ENCODE measurements around the gene GMPR.

Gene GMPR

GRCh38 chr6:16285467-16286150, 47.2 kb downstream of the GMPR start:
- no peak overlapping the region for H3K4me3 ChIP-seq (ENCODE audit: low read depth, low read length)
- DNase-seq (ENCODE audit: low read depth) = no peak
- no peak for TF ChIP-seq CTCF (conservative IDR thresholded peaks at IDR 0.05; ENCODE audit: low read depth, low read length)

- DNase-seq (ENCODE audit: low read depth) = peak; percentile 55
Measured at GRCh38 chr6:16286151-16286522, 47.8 kb downstream of the GMPR start.

GRCh38 chr6:16288163-16288562, 49.8 kb downstream of the GMPR start:
- no peak for DNase-seq (ENCODE audit: low read depth)
- H3K4me3 ChIP-seq (ENCODE audit: low read depth, low read length) = no peak overlapping the region
- no peak for TF ChIP-seq CTCF (conservative IDR thresholded peaks at IDR 0.05; ENCODE audit: low read depth, low read length)

More at GRCh38 chr6:16286151-16286522, 47.8 kb downstream of the GMPR start:
- H3K4me3 ChIP-seq (ENCODE audit: low read depth, low read length) = no peak overlapping the region
- TF ChIP-seq CTCF (conservative IDR thresholded peaks at IDR 0.05; ENCODE audit: low read depth, low read length) = peak; percentile 94

GRCh38 chr6:16291739-16292138, 53.4 kb downstream of the GMPR start:
- no peak overlapping the region for H3K4me3 ChIP-seq (ENCODE audit: low read depth, low read length)
- TF ChIP-seq CTCF (conservative IDR thresholded peaks at IDR 0.05; ENCODE audit: low read depth, low read length) = no peak
- no peak for DNase-seq (ENCODE audit: low read depth)

- TF ChIP-seq CTCF (conservative IDR thresholded peaks at IDR 0.05; ENCODE audit: low read depth, low read length) = no peak
- H3K4me3 ChIP-seq (ENCODE audit: low read depth, low read length) = no peak overlapping the region
- no peak for DNase-seq (ENCODE audit: low read depth)
Measured at GRCh38 chr6:16292432-16292831, 54.0 kb downstream of the GMPR start.

- DNase-seq (ENCODE audit: low read depth) = no peak
- TF ChIP-seq CTCF (conservative IDR thresholded peaks at IDR 0.05; ENCODE audit: low read depth, low read length) = no peak
- no peak overlapping the region for H3K4me3 ChIP-seq (ENCODE audit: low read depth, low read length)
Measured at GRCh38 chr6:16292942-16293341, 54.6 kb downstream of the GMPR start.

- no peak for TF ChIP-seq CTCF (conservative IDR thresholded peaks at IDR 0.05; ENCODE audit: low read depth, low read length)
- no peak overlapping the region for H3K4me3 ChIP-seq (ENCODE audit: low read depth, low read length)
- no peak for DNase-seq (ENCODE audit: low read depth)
Measured at GRCh38 chr6:16294371-16294770, 56.0 kb downstream of the GMPR start.

Measured in choroid plexus epithelial cell (primary cell).